AG04450 (cell line): Measurements from ENCODE around the gene TBX2. TPM values are rescaled to one million over a fixed set of nuclear protein-coding genes. Genes with fewer than 3 reads are reported as not detected.
"Not testable (repeated sequence)": the region's sequence is repeated elsewhere in the genome, so short reads cannot be mapped to it uniquely, and the experiment has no call there.

Experiments
- CTCF ChIA-PET: fragments of 300-600, 350-600 bp; formaldehyde crosslinking; extraction: SDS; loops from one replicate; lab custom pipeline; 2022; ENCODE audit warnings: antibody characterized with exemption, inconsistent platforms; lab: Charles Lee
- POLR2A ChIA-PET: fragments of 350-600 bp; formaldehyde crosslinking; extraction: SDS; loops from one replicate; lab custom pipeline; 2021; ENCODE audit warnings: antibody characterized with exemption, inconsistent platforms; lab: Yijun Ruan, JAX
- DNase-seq: peaks from one replicate; pipeline ENCODE4 v3.0.0-alpha.2; 2011; ENCODE audit warnings: low read depth, low spot score
- H3K27ac ChIP-seq: one replicate; pipeline ENCODE4 v1.5.1; 2012; ENCODE audit warnings: low read depth, low read length, control low read depth
- H3K27me3 ChIP-seq: one replicate; pipeline ENCODE4 v1.6.0; 2012; ENCODE audit warnings: low read length; ENCODE audit not compliant: control insufficient read depth, insufficient read depth
- H3K4me3 ChIP-seq: 2 replicates; pipeline ENCODE4 v1.5.1; 2011; ENCODE audit warnings: mild to moderate bottlenecking, low read depth, low read length, control low read depth
- H3K9me3 ChIP-seq: 2 replicates; pipeline ENCODE4 v1.5.1; 2012; ENCODE audit warnings: low read length; ENCODE audit not compliant: control insufficient read depth, insufficient read depth
- CTCF ChIP-seq: IDR thresholded peaks from 2 replicates; pipeline ENCODE4 v1.5.1; 2011; ENCODE audit warnings: low read depth, low read length, control low read depth, inconsistent platforms
- polyA plus RNA-seq: library from polyadenylated mRNA; depleted of rRNA; stranded (reverse); fragments of >200 nt; gene quantifications from 2 replicates; pipeline ENCODE4 v1.2.3, GENCODE V29; 2011

TBX2 gene
- polyA plus RNA-seq, 1 experiment, result 18.3 TPM

GRCh38 chr17:61448042-61448441 is 48.4 kb downstream of the TBX2 start:
- CTCF ChIA-PET, result interaction anchor here (0.6 kb wide), 1 partner anchor 126 kb away, joined by 3 read pairs; no protein-coding TSS in a partner anchor
- Histone ChIP-seq H3K27me3 (peaks cover 31% of the 10 kb centered on the region), H3K9me3 (peaks cover 4% of the 10 kb centered on the region; the same call in 1 of the 2 replicates), H3K27ac (no peak overlapping the region), H3K4me3 (no peak overlapping the region)
- POLR2A ChIA-PET, result interaction anchor here (1.2 kb wide), 1 partner anchor 38 kb away, joined by 3 read pairs; no protein-coding TSS in a partner anchor
- no peak for TF ChIP-seq CTCF
- DNase-seq, result no peak

- CTCF ChIA-PET, result interaction anchor here (1.0 kb wide), 2 partner anchors 28 to 101 kb away, joined by 3 read pairs; no protein-coding TSS in a partner anchor
- H3K4me3 ChIP-seq, H3K9me3 ChIP-seq, POLR2A ChIA-PET, H3K27ac ChIP-seq, DNase-seq: not testable (repeated sequence)
- H3K27me3 ChIP-seq, result peaks cover 36% of the 10 kb centered on the region
Observed at GRCh38 chr17:61449140-61449539, 49.5 kb downstream of the TBX2 start.

- no peak for DNase-seq
- TF ChIP-seq CTCF, result no peak
- no peak overlapping the region for H3K27ac ChIP-seq
- H3K9me3 ChIP-seq, result peaks cover 10% of the 10 kb centered on the region
- CTCF ChIA-PET, result interaction anchor here (0.6 to 1.0 kb wide), 3 partner anchors 27 to 102 kb away, joined by 3 read pairs; no protein-coding TSS in a partner anchor
- H3K4me3 ChIP-seq, result no peak overlapping the region
- POLR2A ChIA-PET, result interaction anchor here (0.6 kb wide), 1 partner anchor 12 kb away, joined by 7 read pairs; no protein-coding TSS in a partner anchor
- H3K27me3 ChIP-seq, result peaks cover 45% of the 10 kb centered on the region
Observed at GRCh38 chr17:61449707-61450640, 50.3 kb downstream of the TBX2 start.

GRCh38 chr17:61450641-61451537 is 51.2 kb downstream of the TBX2 start:
- CTCF ChIA-PET, result no interaction called here
- TF ChIP-seq CTCF, result no peak
- Histone ChIP-seq H3K27me3 (peaks cover 54% of the 10 kb centered on the region), H3K27ac (no peak overlapping the region), H3K9me3 (peaks cover 19% of the 10 kb centered on the region), H3K4me3 (no peak overlapping the region)
- DNase-seq, result no peak
- POLR2A ChIA-PET, result no interaction called here
